GM12892 (cell line): ENCODE data around the gene EIF1B.

Experiments used
- POLR2A ChIP-seq: IDR thresholded peaks from 2 replicates; pipeline ENCODE4 v1.6.1; 2011; ENCODE audit warnings: low read depth, low read length, control low read depth
- TAF1 ChIP-seq: IDR thresholded peaks from 2 replicates; pipeline ENCODE4 v1.6.1; 2011; ENCODE audit warnings: low read depth, mild to moderate bottlenecking, control low read depth, low read length, borderline replicate concordance

GRCh38 chr3:40287248-40287647 lies 22.3 kb upstream of the EIF1B start:
- no peak for TF ChIP-seq POLR2A
- no peak for TF ChIP-seq TAF1
